GM18499 (cell line): ENCODE results near the gene HOOK2.
A peak's percentile ranks its signal among the peaks of the same experiment; 100 is the strongest.
"Not testable (repeated sequence)": the region's sequence is repeated elsewhere in the genome, so short reads cannot be mapped to it uniquely, and the experiment has no call there.

Experiments used
- ATAC-seq: cut with Tn5 transposase; IDR thresholded peaks from one replicate; pipeline ENCODE4 v1.9.1; 2021; ENCODE audit warnings: moderate number of reproducible peaks; ENCODE audit not compliant: insufficient read depth, unreplicated experiment

HOOK2 gene

GRCh38 chr19:12723381-12723640 is 52.0 kb downstream of the HOOK2 start:
- ATAC-seq, result no peak

GRCh38 chr19:12722566-12723380 is 52.6 kb downstream of the HOOK2 start:
- ATAC-seq, result peak; percentile 63

GRCh38 chr19:12721656-12722565 is 53.4 kb downstream of the HOOK2 start:
- ATAC-seq, result peak; percentile 7

- ATAC-seq, result no peak
Measured at GRCh38 chr19:12720851-12721655, 54.3 kb downstream of the HOOK2 start.

- ATAC-seq, result no peak
Measured at GRCh38 chr19:12720296-12720695, 55.1 kb downstream of the HOOK2 start.

- no peak for ATAC-seq
Measured at GRCh38 chr19:12715929-12716328, 59.4 kb downstream of the HOOK2 start.

GRCh38 chr19:12715102-12715501 is 60.2 kb downstream of the HOOK2 start:
- ATAC-seq, result no peak

- ATAC-seq, result not testable (repeated sequence)
Measured at GRCh38 chr19:12713304-12713703, 62.0 kb downstream of the HOOK2 start.
